Lower lobe of right lung (tissue), 2 donors: Measurements from ENCODE around the gene PCSK2. TPM values are rescaled to one million over a fixed set of nuclear protein-coding genes. Genes with fewer than 3 reads are reported as not detected.

Experiments used
- ATAC-seq, 2 donors: fragments of 200-7000 bp; cut with Tn5 transposase; one replicate each; pipeline ENCODE4 v1.9.1; 2020 to 2022; ENCODE audit warnings: mild to moderate bottlenecking in 2 of 2, moderate library complexity in 2 of 2
- DNase-seq: peaks from one replicate; pipeline ENCODE4 v3.0.0-alpha.2; 2020
- H3K27ac ChIP-seq: fragments of 200-600 bp; one replicate; pipeline ENCODE4 v1.8.0; 2022
- H3K27me3 ChIP-seq: fragments of 200-600 bp; one replicate; pipeline ENCODE4 v1.8.0; 2022; ENCODE audit warnings: low read depth
- H3K36me3 ChIP-seq: fragments of 200-600 bp; one replicate; pipeline ENCODE4 v1.8.0; 2022; ENCODE audit warnings: mild to moderate bottlenecking
- H3K4me1 ChIP-seq: fragments of 200-600 bp; one replicate; pipeline ENCODE4 v1.8.0; 2022
- H3K4me3 ChIP-seq: fragments of 200-600 bp; one replicate; pipeline ENCODE4 v1.8.0; 2022; ENCODE audit warnings: mild to moderate bottlenecking
- H3K9me3 ChIP-seq: fragments of 200-600 bp; one replicate; pipeline ENCODE4 v1.8.0; 2022
- CTCF ChIP-seq: fragments of 200-600 bp; IDR thresholded peaks from one replicate; pipeline ENCODE4 v1.8.0; 2022; ENCODE audit warnings: antibody characterized with exemption, mild to moderate bottlenecking
- intact Hi-C: fragments of 100-400 bp; cut with DNase I; formaldehyde crosslinking; loops from one replicate; pipeline ENCODE4 v1.11.0; 2022
- total RNA-seq: library from RNA; stranded (reverse); fragmentation: NEBNext Ultra II Directional; extraction: Animal tissue kit (Norgen Biotek cat#: 25700); gene quantifications from one replicate; pipeline ENCODE4 v1.2.1, GENCODE V29; 2021
- donor health status: DM: no; HTN: yes; CAD: no; lungs with severe emphysema.

The PCSK2 gene
- total RNA-seq, 1 donor from 2014 or later: 38.8 TPM

DNA sequence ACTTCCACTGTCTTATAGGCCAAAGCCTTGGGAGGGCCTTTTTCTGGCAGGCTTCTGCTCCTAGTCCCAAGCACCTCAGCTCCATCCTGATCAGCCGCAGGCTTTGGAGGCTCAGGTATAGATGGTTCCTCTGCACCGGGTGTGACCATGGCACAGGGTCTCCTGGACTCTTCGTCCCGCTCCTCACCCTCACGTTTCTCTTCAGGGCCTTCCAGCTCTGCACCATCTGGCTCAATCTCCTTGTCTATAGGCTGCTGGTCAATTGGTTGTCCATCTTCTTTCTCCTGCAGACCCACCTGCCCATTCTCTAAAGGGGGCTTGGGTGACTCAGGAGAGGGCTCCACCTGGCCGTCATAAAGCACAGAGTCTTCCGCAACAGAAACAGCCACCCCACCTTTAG, 267.4 kb downstream of the PCSK2 start:
- ATAC-seq: no peak
- no peak overlapping the region for H3K4me3 ChIP-seq
- no peaks in the 10 kb centered on the region for H3K36me3 ChIP-seq
- DNase-seq: no peak
- TF ChIP-seq CTCF: no peak
- intact Hi-C loops: no loop called here
- no peaks in the 10 kb centered on the region for H3K27me3 ChIP-seq
- H3K4me1 ChIP-seq: no peaks in the 10 kb centered on the region
- no peaks in the 10 kb centered on the region for H3K9me3 ChIP-seq
- no peak overlapping the region for H3K27ac ChIP-seq

- Histone ChIP-seq H3K27me3 (no peaks in the 10 kb centered on the region), H3K27ac (no peak overlapping the region), H3K36me3 (no peaks in the 10 kb centered on the region), H3K9me3 (no peaks in the 10 kb centered on the region), H3K4me1 (no peaks in the 10 kb centered on the region), H3K4me3 (no peak overlapping the region)
- intact Hi-C loops: no loop called here
- DNase-seq: no peak
- ATAC-seq: no peak
- TF ChIP-seq CTCF: no peak
These were observed 269.0 kb downstream of the PCSK2 start for GRCh38 chr20:17495826-17496225.

- ATAC-seq (no peak), DNase-seq (no peak)
- no peaks in the 10 kb centered on the region for H3K4me1 ChIP-seq
- no peak for TF ChIP-seq CTCF
- H3K36me3 ChIP-seq: no peaks in the 10 kb centered on the region
- no peak overlapping the region for H3K4me3 ChIP-seq
- no peaks in the 10 kb centered on the region for H3K9me3 ChIP-seq
- H3K27ac ChIP-seq: no peak overlapping the region
- no peaks in the 10 kb centered on the region for H3K27me3 ChIP-seq
- intact Hi-C loops: no loop called here
These were observed 271.2 kb downstream of the PCSK2 start for GRCh38 chr20:17497821-17498580.

DNA sequence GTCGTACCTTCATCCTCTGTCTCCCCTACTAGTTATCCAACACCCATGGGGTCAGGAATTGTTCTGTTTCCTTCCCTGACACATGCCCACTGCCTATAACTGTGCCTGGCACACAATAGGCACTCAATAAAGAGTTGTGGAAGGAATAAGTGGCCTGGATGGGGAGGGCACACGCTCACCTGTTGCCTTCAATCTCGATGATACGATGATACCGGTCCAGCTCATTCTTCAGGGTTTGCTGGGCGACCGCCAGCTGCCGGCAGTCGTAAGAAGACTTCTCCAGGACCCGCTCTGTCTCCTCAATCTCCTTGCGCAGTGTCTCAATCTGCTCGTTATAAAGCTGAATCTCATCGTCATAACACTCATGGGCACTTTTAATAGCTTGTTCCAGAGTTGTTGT, 271.8 kb downstream of the PCSK2 start:
- H3K27me3 ChIP-seq: no peaks in the 10 kb centered on the region
- no peak for TF ChIP-seq CTCF
- no peak overlapping the region for H3K4me3 ChIP-seq
- no peaks in the 10 kb centered on the region for H3K9me3 ChIP-seq
- no peaks in the 10 kb centered on the region for H3K36me3 ChIP-seq
- H3K27ac ChIP-seq: no peak overlapping the region
- intact Hi-C loops: no loop called here
- no peaks in the 10 kb centered on the region for H3K4me1 ChIP-seq
- DNase-seq (no peak), ATAC-seq (no peak)

GRCh38 chr20:17499041-17499440, 272.2 kb downstream of the PCSK2 start:
- Histone ChIP-seq H3K9me3 (no peaks in the 10 kb centered on the region), H3K36me3 (no peaks in the 10 kb centered on the region), H3K27ac (no peak overlapping the region), H3K4me3 (no peak overlapping the region), H3K4me1 (no peaks in the 10 kb centered on the region), H3K27me3 (no peaks in the 10 kb centered on the region)
- ATAC-seq (no peak), DNase-seq (no peak)
- intact Hi-C loops: no loop called here
- TF ChIP-seq CTCF: no peak
